HG03439 (cell line): ENCODE measurements around the gene RALGAPA1.

Source experiments
- ATAC-seq: cut with Tn5 transposase; IDR thresholded peaks from one replicate; pipeline ENCODE4 v1.9.1; 2021; ENCODE audit warnings: mild to moderate bottlenecking, moderate library complexity; ENCODE audit not compliant: unreplicated experiment

Gene RALGAPA1

GRCh38 chr14:35499180-35499579 lies 309.9 kb downstream of the RALGAPA1 start:
- no peak for ATAC-seq

- no peak for ATAC-seq
These were observed 313.8 kb downstream of the RALGAPA1 start for GRCh38 chr14:35495278-35495677.

- no peak for ATAC-seq
These were observed 316.5 kb downstream of the RALGAPA1 start for GRCh38 chr14:35492569-35493014.
